GM12891 (cell line): Measurements from ENCODE around the gene ALDH3B2.
"Not testable (repeated sequence)": the region's sequence is repeated elsewhere in the genome, so short reads cannot be mapped to it uniquely, and the experiment has no call there.

ENCODE experiments used
- PAX5 ChIP-seq: IDR thresholded peaks from 2 replicates; pipeline ENCODE4 v1.6.1; 2011; ENCODE audit warnings: low read length, moderate library complexity, mild to moderate bottlenecking; ENCODE audit not compliant: insufficient read depth, severe bottlenecking
- POLR2A ChIP-seq: IDR thresholded peaks from 2 replicates; pipeline ENCODE4 v1.6.1; 2011; ENCODE audit warnings: low read depth, low read length, control low read depth
- POLR2AphosphoS5 ChIP-seq: IDR thresholded peaks from 2 replicates; pipeline ENCODE4 v1.6.1; 2011; ENCODE audit warnings: low read depth, low read length, control low read depth

- TF ChIP-seq POLR2A, POLR2AphosphoS5, PAX5: not testable (repeated sequence)
Observed at GRCh38 chr11:67682126-67683034, 8.0 kb upstream of the ALDH3B2 start.
